Gastroesophageal sphincter (tissue), 3 donors: ENCODE data around the gene MYO1D.

Experiments used
- CTCF ChIP-seq, 4 experiments: fragments of 200-600 bp in 2 of 4; fragments of 450-650 bp in 2 of 4; sonication (generic) in 1 of 4; IDR thresholded peaks; one replicate each; pipeline ENCODE4 v1.5.1; 2017 to 2019; ENCODE audit warnings: antibody characterized with exemption in 4 of 4, mild to moderate bottlenecking in 2 of 4, moderate library complexity in 2 of 4
- EP300 ChIP-seq: sonication (generic); formaldehyde crosslinking; IDR thresholded peaks from one replicate; pipeline ENCODE4 v1.6.1; 2017; ENCODE audit warnings: antibody characterized with exemption, mild to moderate bottlenecking
- POLR2A ChIP-seq, 2 donors: fragments of 450-650 bp; IDR thresholded peaks; one replicate each; pipeline ENCODE4 v1.6.1; 2017; ENCODE audit warnings: antibody characterized with exemption in 2 of 2, mild to moderate bottlenecking in 2 of 2, moderate library complexity in 1 of 2
- POLR2AphosphoS5 ChIP-seq: sonication (generic); formaldehyde crosslinking; IDR thresholded peaks from one replicate; pipeline ENCODE4 v1.6.1; 2017; ENCODE audit warnings: antibody characterized with exemption

GRCh38 chr17:32610943-32611342 lies 266.0 kb downstream of the MYO1D start:
- no peak for TF ChIP-seq POLR2AphosphoS5
- no peak for TF ChIP-seq CTCF (IDR thresholded peaks at IDR 0.05)
- TF ChIP-seq POLR2A (IDR thresholded peaks at IDR 0.05), result no peak
- TF ChIP-seq EP300, result no peak
